A549 (cell line): Measurements from ENCODE around the gene SMARCAL1.

Experiments
- ESRRA ChIP-seq: fragments of 150-350 bp; IDR thresholded peaks from 2 replicates; pipeline ENCODE4 v1.6.1; 2014; ENCODE audit warnings: mild to moderate bottlenecking, low read length, borderline replicate concordance
- JUNB ChIP-seq: fragments of >200 bp; sonication (Bioruptor Twin); formaldehyde crosslinking; IDR thresholded peaks from 2 replicates; pipeline ENCODE4 v1.6.1; 2016
- MYC ChIP-seq: IDR thresholded peaks from 2 replicates; pipeline ENCODE4 v1.6.1; 2012; ENCODE audit warnings: mild to moderate bottlenecking, inconsistent platforms, low read length, improper control_type of control experiment, borderline replicate concordance
- TF ChIP-seq, protein P1 (sequence below): fragments of >200 bp; sonication (Bioruptor Twin); formaldehyde crosslinking; IDR thresholded peaks from 3 replicates; pipeline ENCODE4 v1.5.1; 2016
- TF ChIP-seq, protein P2 (sequence below): IDR thresholded peaks from 2 replicates; pipeline ENCODE4 v1.6.1; 2012
- TF ChIP-seq, protein P3 (sequence below): IDR thresholded peaks from 2 replicates; pipeline ENCODE4 v1.6.1; 2012

DNA sequence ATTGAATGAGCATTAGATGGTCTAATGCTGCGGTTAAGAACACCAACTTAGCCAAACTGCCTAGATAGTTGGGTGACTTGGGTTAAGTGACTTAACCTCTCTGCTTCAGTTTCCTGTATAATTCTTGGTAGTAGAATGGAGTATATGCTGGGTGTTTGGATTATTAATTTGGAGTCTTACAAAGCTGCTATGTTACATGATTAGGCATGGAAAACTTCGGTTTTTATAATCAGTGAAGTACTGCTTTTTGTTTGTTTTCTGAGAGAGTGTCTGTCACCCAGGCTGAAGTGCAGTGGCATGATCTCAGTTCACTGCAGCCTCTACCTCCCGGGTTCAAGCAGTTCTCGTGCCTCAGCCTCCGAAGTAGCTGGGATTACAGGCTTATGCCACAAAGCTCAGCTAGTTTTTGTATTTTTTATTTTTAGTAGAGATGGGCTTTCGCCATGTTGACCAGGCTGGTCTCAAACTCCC lies 90.9 kb downstream of the SMARCAL1 start:
- no peak for TF ChIP-seq MYC
- TF ChIP-seq ESRRA: no peak
- TF ChIP-seq, protein P1, sequence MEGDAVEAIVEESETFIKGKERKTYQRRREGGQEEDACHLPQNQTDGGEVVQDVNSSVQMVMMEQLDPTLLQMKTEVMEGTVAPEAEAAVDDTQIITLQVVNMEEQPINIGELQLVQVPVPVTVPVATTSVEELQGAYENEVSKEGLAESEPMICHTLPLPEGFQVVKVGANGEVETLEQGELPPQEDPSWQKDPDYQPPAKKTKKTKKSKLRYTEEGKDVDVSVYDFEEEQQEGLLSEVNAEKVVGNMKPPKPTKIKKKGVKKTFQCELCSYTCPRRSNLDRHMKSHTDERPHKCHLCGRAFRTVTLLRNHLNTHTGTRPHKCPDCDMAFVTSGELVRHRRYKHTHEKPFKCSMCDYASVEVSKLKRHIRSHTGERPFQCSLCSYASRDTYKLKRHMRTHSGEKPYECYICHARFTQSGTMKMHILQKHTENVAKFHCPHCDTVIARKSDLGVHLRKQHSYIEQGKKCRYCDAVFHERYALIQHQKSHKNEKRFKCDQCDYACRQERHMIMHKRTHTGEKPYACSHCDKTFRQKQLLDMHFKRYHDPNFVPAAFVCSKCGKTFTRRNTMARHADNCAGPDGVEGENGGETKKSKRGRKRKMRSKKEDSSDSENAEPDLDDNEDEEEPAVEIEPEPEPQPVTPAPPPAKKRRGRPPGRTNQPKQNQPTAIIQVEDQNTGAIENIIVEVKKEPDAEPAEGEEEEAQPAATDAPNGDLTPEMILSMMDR: no peak
- TF ChIP-seq, protein P2, sequence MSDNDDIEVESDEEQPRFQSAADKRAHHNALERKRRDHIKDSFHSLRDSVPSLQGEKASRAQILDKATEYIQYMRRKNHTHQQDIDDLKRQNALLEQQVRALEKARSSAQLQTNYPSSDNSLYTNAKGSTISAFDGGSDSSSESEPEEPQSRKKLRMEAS: no peak
- no peak for TF ChIP-seq JUNB
- TF ChIP-seq, protein P3, sequence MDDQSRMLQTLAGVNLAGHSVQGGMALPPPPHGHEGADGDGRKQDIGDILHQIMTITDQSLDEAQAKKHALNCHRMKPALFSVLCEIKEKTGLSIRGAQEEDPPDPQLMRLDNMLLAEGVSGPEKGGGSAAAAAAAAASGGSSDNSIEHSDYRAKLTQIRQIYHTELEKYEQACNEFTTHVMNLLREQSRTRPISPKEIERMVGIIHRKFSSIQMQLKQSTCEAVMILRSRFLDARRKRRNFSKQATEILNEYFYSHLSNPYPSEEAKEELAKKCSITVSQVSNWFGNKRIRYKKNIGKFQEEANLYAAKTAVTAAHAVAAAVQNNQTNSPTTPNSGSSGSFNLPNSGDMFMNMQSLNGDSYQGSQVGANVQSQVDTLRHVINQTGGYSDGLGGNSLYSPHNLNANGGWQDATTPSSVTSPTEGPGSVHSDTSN: no peak
